ENCODE results near the gene TADA3. TPM values are rescaled to one million over a fixed set of nuclear protein-coding genes. Genes with fewer than 3 reads are reported as not detected.

TADA3 gene
- total RNA-seq, 6 experiments from 2014 or later: 24.6 to 43.8 (median 28.1) TPM

DNA sequence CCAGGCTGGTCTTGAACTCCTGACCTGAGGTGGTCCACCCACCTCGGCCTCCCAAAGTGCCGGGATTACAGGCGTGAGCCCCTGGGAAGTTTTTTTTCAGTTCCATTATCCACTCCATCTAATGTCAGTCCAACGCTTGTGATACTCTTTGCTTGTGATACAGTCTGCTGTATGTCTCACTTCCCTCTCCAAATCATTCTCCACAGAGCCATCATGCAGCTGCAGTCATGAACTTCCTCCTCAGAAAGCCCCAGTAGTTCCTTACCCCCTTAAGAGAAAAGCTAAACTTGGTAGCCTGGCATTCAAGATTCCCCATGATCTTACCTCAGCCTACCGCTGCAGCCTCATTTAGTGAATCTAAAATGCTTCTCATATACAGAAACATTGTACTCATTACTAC lies 2.9 kb upstream of the TADA3 start:
- peaks cover 0 to 14% (median 8%) of the 10 kb centered on the region in 4 donors for H3K4me1 ChIP-seq
- TF ChIP-seq POLR2A (IDR thresholded peaks at IDR 0.05): no peak
- TF ChIP-seq, protein P1, sequence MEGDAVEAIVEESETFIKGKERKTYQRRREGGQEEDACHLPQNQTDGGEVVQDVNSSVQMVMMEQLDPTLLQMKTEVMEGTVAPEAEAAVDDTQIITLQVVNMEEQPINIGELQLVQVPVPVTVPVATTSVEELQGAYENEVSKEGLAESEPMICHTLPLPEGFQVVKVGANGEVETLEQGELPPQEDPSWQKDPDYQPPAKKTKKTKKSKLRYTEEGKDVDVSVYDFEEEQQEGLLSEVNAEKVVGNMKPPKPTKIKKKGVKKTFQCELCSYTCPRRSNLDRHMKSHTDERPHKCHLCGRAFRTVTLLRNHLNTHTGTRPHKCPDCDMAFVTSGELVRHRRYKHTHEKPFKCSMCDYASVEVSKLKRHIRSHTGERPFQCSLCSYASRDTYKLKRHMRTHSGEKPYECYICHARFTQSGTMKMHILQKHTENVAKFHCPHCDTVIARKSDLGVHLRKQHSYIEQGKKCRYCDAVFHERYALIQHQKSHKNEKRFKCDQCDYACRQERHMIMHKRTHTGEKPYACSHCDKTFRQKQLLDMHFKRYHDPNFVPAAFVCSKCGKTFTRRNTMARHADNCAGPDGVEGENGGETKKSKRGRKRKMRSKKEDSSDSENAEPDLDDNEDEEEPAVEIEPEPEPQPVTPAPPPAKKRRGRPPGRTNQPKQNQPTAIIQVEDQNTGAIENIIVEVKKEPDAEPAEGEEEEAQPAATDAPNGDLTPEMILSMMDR (IDR thresholded peaks at IDR 0.05): no peak
- H3K36me3 ChIP-seq: peaks cover 5 to 34% (median 25%) of the 10 kb centered on the region in 4 donors
- intact Hi-C loops (cut with DNase I): no loop called here
- no peak for ATAC-seq
- no peak for DNase-seq
- 62% methylated on average over 4 of the region's 5 CpGs for WGBS (ENCODE audit: insufficient coverage, low coverage, low lambda C conversion rate, missing lambda C conversion rate)
- no peaks in the 10 kb centered on the region for H3K27me3 ChIP-seq
- H3K9me3 ChIP-seq: no peaks in the 10 kb centered on the region
- H3K27ac ChIP-seq: no peak overlapping the region
- no peak overlapping the region for H3K4me3 ChIP-seq

GRCh38 chr3:9794400-9794799 lies 2.1 kb upstream of the TADA3 start:
- Histone ChIP-seq H3K27me3 (no peaks in the 10 kb centered on the region), H3K36me3 (peaks cover 0 to 34% (median 21%) of the 10 kb centered on the region in 4 donors), H3K27ac (no peak overlapping the region), H3K9me3 (no peaks in the 10 kb centered on the region), H3K4me3 (no peak overlapping the region), H3K4me1 (peaks cover 0 to 14% (median 8%) of the 10 kb centered on the region in 4 donors)
- DNase-seq (no peak), ATAC-seq (no peak)
- intact Hi-C loops (cut with DNase I): no loop called here
- 88% methylated on average over 7 of the region's 11 CpGs for WGBS (ENCODE audit: insufficient coverage, low coverage, low lambda C conversion rate, missing lambda C conversion rate)
- TF ChIP-seq, protein P1 (IDR thresholded peaks at IDR 0.05): no peak
- TF ChIP-seq POLR2A (IDR thresholded peaks at IDR 0.05): no peak

- WGBS (ENCODE audit: insufficient coverage, low coverage, low lambda C conversion rate, missing lambda C conversion rate): under 1% methylated on average over 21 of the region's 23 CpGs
- no peak for TF ChIP-seq POLR2A (IDR thresholded peaks at IDR 0.05)
- TF ChIP-seq, protein P1 (IDR thresholded peaks at IDR 0.05): no peak
- Histone ChIP-seq H3K4me1 (peaks cover 0 to 14% (median 8%) of the 10 kb centered on the region in 4 donors), H3K27ac (peak overlapping the region; percentile 92 to 99 (median 99)), H3K36me3 (peaks cover 0 to 32% (median 13%) of the 10 kb centered on the region in 4 donors), H3K27me3 (no peaks in the 10 kb centered on the region), H3K9me3 (no peaks in the 10 kb centered on the region), H3K4me3 (peak overlapping the region; percentile 78 to 94 (median 84))
- DNase-seq: no peak
- ATAC-seq: peak; percentile 0 to 10 (median 7)
- intact Hi-C loops (cut with DNase I): no loop called here
Measured at GRCh38 chr3:9793161-9793781, 998 bp upstream of the TADA3 start.

GRCh38 chr3:9791790-9792404 lies 376 bp downstream of the TADA3 start:
- TF ChIP-seq POLR2A (IDR thresholded peaks at IDR 0.05): no peak
- TF ChIP-seq, protein P1 (IDR thresholded peaks at IDR 0.05): no peak
- WGBS (ENCODE audit: insufficient coverage, low coverage, low lambda C conversion rate, missing lambda C conversion rate): 15% methylated on average over 11 of the region's 14 CpGs
- H3K27ac ChIP-seq: peak overlapping the region; percentile 92 to 99 (median 99)
- peaks cover 0 to 24% (median 10%) of the 10 kb centered on the region in 4 donors for H3K36me3 ChIP-seq
- ATAC-seq (no peak), DNase-seq (no peak)
- H3K27me3 ChIP-seq: no peaks in the 10 kb centered on the region
- H3K4me3 ChIP-seq: peak overlapping the region; percentile 78 to 94 (median 84)
- no peaks in the 10 kb centered on the region for H3K9me3 ChIP-seq
- H3K4me1 ChIP-seq: peaks cover 0 to 14% (median 8%) of the 10 kb centered on the region in 4 donors
- intact Hi-C loops (cut with DNase I): no loop called here

All from right lobe of liver (tissue), 6 donors.